Suprapubic skin (tissue), 4 donors: ENCODE measurements around the gene RAPGEF5. TPM values are rescaled to one million over a fixed set of nuclear protein-coding genes. Genes with fewer than 3 reads are reported as not detected.

Experiments used
- DNase-seq, 2 donors: peaks; one replicate each; pipeline ENCODE4 v3.0.0-alpha.2; 2019; ENCODE audit warnings: low spot score in 2 of 2
- H3K27ac ChIP-seq: fragments of 200-600 bp; sonication (generic); one replicate; pipeline ENCODE4 v1.5.1; 2019
- H3K27me3 ChIP-seq: fragments of 200-600 bp; sonication (generic); one replicate; pipeline ENCODE4 v1.5.1; 2019
- H3K36me3 ChIP-seq: fragments of 200-600 bp; sonication (generic); one replicate; pipeline ENCODE4 v1.5.1; 2019
- H3K4me1 ChIP-seq: fragments of 200-600 bp; sonication (generic); one replicate; pipeline ENCODE4 v1.5.1; 2019
- H3K4me3 ChIP-seq: fragments of 200-600 bp; sonication (generic); one replicate; pipeline ENCODE4 v1.5.1; 2019; ENCODE audit warnings: mild to moderate bottlenecking
- H3K9me3 ChIP-seq: fragments of 200-600 bp; sonication (generic); one replicate; pipeline ENCODE4 v1.5.1; 2019
- CTCF ChIP-seq, 2 donors: fragments of 200-600 bp in 1 of 2; fragments of 450-650 bp in 1 of 2; sonication (generic) in 1 of 2; IDR thresholded peaks; one replicate each; pipeline ENCODE4 v1.5.1; 2016 to 2019; ENCODE audit warnings: antibody characterized with exemption in 2 of 2, mild to moderate bottlenecking in 1 of 2, moderate library complexity in 1 of 2
- EP300 ChIP-seq: sonication (generic); formaldehyde crosslinking; IDR thresholded peaks from one replicate; pipeline ENCODE4 v1.6.1; 2017; ENCODE audit warnings: antibody characterized with exemption
- POLR2A ChIP-seq, 2 donors: fragments of 450-650 bp; IDR thresholded peaks; one replicate each; pipeline ENCODE4 v1.6.1; 2017; ENCODE audit warnings: antibody characterized with exemption in 2 of 2, mild to moderate bottlenecking in 2 of 2, moderate library complexity in 2 of 2
- POLR2AphosphoS5 ChIP-seq, 3 donors: sonication (generic); formaldehyde crosslinking; IDR thresholded peaks; one replicate each; pipeline ENCODE4 v1.6.1; 2017; ENCODE audit warnings: antibody characterized with exemption in 3 of 3
- WGBS: methylation state at CpG from one replicate; pipeline ENCODE4 v1.1.5; 2018; 5-methylcytosine and 5-hydroxymethylcytosine counted together
- total RNA-seq, 4 donors: library from RNA; depleted of rRNA; stranded (reverse); fragments of >200 nt; gene quantifications; one replicate each; pipeline ENCODE4 v1.1.0, GENCODE V29; 2016

Gene RAPGEF5
- total RNA-seq, 4 donors from 2014 or later = 22.6 to 88.5 (median 26.9) TPM

- 63% methylated on average over 2 of the region's 2 CpGs for WGBS
- no peak for DNase-seq
- H3K27ac ChIP-seq = no peak overlapping the region
These were observed 126.7 kb downstream of the RAPGEF5 start for GRCh38 chr7:22230238-22230637.

GRCh38 chr7:22229148-22229547, 127.8 kb downstream of the RAPGEF5 start:
- TF ChIP-seq POLR2A (IDR thresholded peaks at IDR 0.05) (no peak), EP300 (no peak), POLR2AphosphoS5 (IDR thresholded peaks at IDR 0.05) (no peak), CTCF (IDR thresholded peaks at IDR 0.05) (no peak)
- no peak for DNase-seq
- WGBS = 84% methylated on average over 2 of the region's 2 CpGs
- H3K4me1 ChIP-seq = peaks cover 2% of the 10 kb centered on the region
- no peaks in the 10 kb centered on the region for H3K9me3 ChIP-seq
- H3K4me3 ChIP-seq = no peak overlapping the region
- H3K27ac ChIP-seq = no peak overlapping the region
- no peaks in the 10 kb centered on the region for H3K36me3 ChIP-seq
- no peaks in the 10 kb centered on the region for H3K27me3 ChIP-seq

More at GRCh38 chr7:22230238-22230637, 126.7 kb downstream of the RAPGEF5 start:
- H3K4me3 ChIP-seq = no peak overlapping the region
- no peaks in the 10 kb centered on the region for H3K36me3 ChIP-seq
- no peaks in the 10 kb centered on the region for H3K27me3 ChIP-seq
- H3K9me3 ChIP-seq = no peaks in the 10 kb centered on the region
- TF ChIP-seq POLR2AphosphoS5 (IDR thresholded peaks at IDR 0.05) = no peak
- TF ChIP-seq CTCF (IDR thresholded peaks at IDR 0.05) = no peak
- no peak for TF ChIP-seq EP300
- no peak for TF ChIP-seq POLR2A (IDR thresholded peaks at IDR 0.05)
- peaks cover 2% of the 10 kb centered on the region for H3K4me1 ChIP-seq

- no peak for TF ChIP-seq POLR2A (IDR thresholded peaks at IDR 0.05)
- TF ChIP-seq CTCF (IDR thresholded peaks at IDR 0.05) = no peak
- TF ChIP-seq EP300 = no peak
- TF ChIP-seq POLR2AphosphoS5 (IDR thresholded peaks at IDR 0.05) = no peak
- Histone ChIP-seq H3K27ac (no peak overlapping the region), H3K27me3 (no peaks in the 10 kb centered on the region), H3K4me1 (peaks cover 12% of the 10 kb centered on the region), H3K36me3 (no peaks in the 10 kb centered on the region), H3K4me3 (no peak overlapping the region), H3K9me3 (no peaks in the 10 kb centered on the region)
- WGBS = 58% methylated on average over 1 of the region's 1 CpG
- no peak for DNase-seq
These were observed 133.1 kb downstream of the RAPGEF5 start for GRCh38 chr7:22223807-22224206.

- DNase-seq = no peak
- 34% methylated on average over 4 of the region's 4 CpGs for WGBS
- H3K9me3 ChIP-seq = no peaks in the 10 kb centered on the region
- H3K27ac ChIP-seq = no peak overlapping the region
- H3K4me3 ChIP-seq = no peak overlapping the region
- H3K4me1 ChIP-seq = peaks cover 12% of the 10 kb centered on the region
- no peak for TF ChIP-seq POLR2AphosphoS5 (IDR thresholded peaks at IDR 0.05)
- no peak for TF ChIP-seq POLR2A (IDR thresholded peaks at IDR 0.05)
- no peak for TF ChIP-seq CTCF (IDR thresholded peaks at IDR 0.05)
- TF ChIP-seq EP300 = no peak
- H3K27me3 ChIP-seq = no peaks in the 10 kb centered on the region
- H3K36me3 ChIP-seq = no peaks in the 10 kb centered on the region
These were observed 136.0 kb downstream of the RAPGEF5 start for GRCh38 chr7:22220941-22221340.

- TF ChIP-seq CTCF (IDR thresholded peaks at IDR 0.05) = no peak
- no peak for TF ChIP-seq POLR2AphosphoS5 (IDR thresholded peaks at IDR 0.05)
- no peak for TF ChIP-seq POLR2A (IDR thresholded peaks at IDR 0.05)
- TF ChIP-seq EP300 = no peak
- Histone ChIP-seq H3K9me3 (no peaks in the 10 kb centered on the region), H3K4me1 (peaks cover 12% of the 10 kb centered on the region), H3K27me3 (no peaks in the 10 kb centered on the region), H3K36me3 (no peaks in the 10 kb centered on the region), H3K27ac (peak overlapping the region; percentile 49), H3K4me3 (peak overlapping the region; percentile 24)
- 39% methylated on average over 10 of the region's 10 CpGs for WGBS
- DNase-seq = no peak
These were observed 137.0 kb downstream of the RAPGEF5 start for GRCh38 chr7:22219739-22220493.
